ENCODE data around the gene C17orf50. TPM values are rescaled to one million over a fixed set of nuclear protein-coding genes. Genes with fewer than 3 reads are reported as not detected.
A peak's percentile ranks its signal among the peaks of the same experiment; 100 is the strongest.
"Not testable (repeated sequence)": the region's sequence is repeated elsewhere in the genome, so short reads cannot be mapped to it uniquely, and the experiment has no call there.

The C17orf50 gene
- total RNA-seq, 1 donor from 2014 or later = not detected

DNA sequence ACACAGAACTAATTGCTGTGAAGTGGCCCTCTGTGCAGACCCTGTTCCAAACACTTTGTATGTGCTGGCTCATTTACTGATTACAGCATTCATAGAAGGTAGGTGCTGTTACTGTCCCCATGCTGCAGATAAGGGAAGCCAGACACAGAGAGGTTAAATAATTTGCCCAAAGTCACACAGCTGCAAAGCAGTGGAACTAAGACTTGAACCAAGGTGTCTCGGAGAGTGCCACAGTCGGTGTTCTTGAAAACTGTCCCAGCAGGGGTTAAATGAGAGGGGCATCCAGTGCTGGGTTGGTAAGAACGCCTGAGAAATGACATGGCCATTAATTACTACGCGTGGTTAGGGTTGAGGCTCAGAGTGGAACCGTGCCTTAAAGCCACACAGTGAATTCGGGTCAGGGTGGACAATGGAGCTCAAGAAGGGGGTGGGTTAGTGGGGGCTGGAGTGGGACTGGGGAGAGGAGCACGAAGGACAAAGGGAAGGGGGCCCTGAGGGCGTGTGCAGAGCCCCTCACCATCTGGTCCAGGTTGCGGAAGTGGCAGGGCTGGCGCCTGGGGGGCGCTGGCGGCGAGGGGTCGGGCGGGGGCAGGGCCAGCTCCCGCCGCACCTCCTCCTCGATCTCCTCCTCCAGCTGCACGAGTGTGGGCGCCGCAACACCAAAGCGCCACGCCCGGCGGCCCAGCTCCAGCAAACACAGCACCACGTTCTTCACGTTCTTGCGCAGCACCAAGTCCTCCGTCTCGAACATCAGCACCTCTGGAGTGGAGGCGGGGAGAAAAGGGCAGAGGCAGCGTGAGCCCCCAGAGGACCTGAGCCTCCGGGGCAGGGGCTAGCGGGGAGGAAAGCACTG lies 10.9 kb upstream of the C17orf50 start:
- peaks cover 13% of the 10 kb centered on the region for H3K4me1 Mint-ChIP-seq (ENCODE audit: low read depth)
- H3K36me3 Mint-ChIP-seq (ENCODE audit: low read depth) = no peaks in the 10 kb centered on the region
- H3K27ac Mint-ChIP-seq = no peak overlapping the region
- H3K27me3 Mint-ChIP-seq (ENCODE audit: insufficient read depth) = peaks cover 45% of the 10 kb centered on the region
- H3K9me3 Mint-ChIP-seq = no peaks in the 10 kb centered on the region
- DNase-seq (ENCODE audit: low spot score) = no peak
- intact Hi-C loops (cut with micrococcal nuclease) = loop anchor here (10.0 kb wide), 1 partner anchor 505 kb away; the partner anchor contains the start of gene SLFN5
- no peak overlapping the region for H3K4me3 Mint-ChIP-seq

- no peak overlapping the region for H3K27ac Mint-ChIP-seq
- H3K36me3 Mint-ChIP-seq (ENCODE audit: low read depth) = no peaks in the 10 kb centered on the region
- no peaks in the 10 kb centered on the region for H3K9me3 Mint-ChIP-seq
- H3K4me1 Mint-ChIP-seq (ENCODE audit: low read depth) = peaks cover 13% of the 10 kb centered on the region
- peaks cover 45% of the 10 kb centered on the region for H3K27me3 Mint-ChIP-seq (ENCODE audit: insufficient read depth)
- no peak for DNase-seq (ENCODE audit: low spot score)
- intact Hi-C loops (cut with micrococcal nuclease) = no loop called here
- H3K4me3 Mint-ChIP-seq = no peak overlapping the region
Observed at GRCh38 chr17:35750526-35751395, 9.9 kb upstream of the C17orf50 start.

- Mint-ChIP-seq H3K4me1 (ENCODE audit: low read depth) (peaks cover 13% of the 10 kb centered on the region), H3K27me3 (ENCODE audit: insufficient read depth) (peaks cover 45% of the 10 kb centered on the region)
- H3K9me3 Mint-ChIP-seq; H3K27ac Mint-ChIP-seq; intact Hi-C loops (cut with micrococcal nuclease); H3K4me3 Mint-ChIP-seq; DNase-seq (ENCODE audit: low spot score); H3K36me3 Mint-ChIP-seq (ENCODE audit: low read depth): not testable (repeated sequence)
Observed at GRCh38 chr17:35751541-35751940, 9.1 kb upstream of the C17orf50 start.

DNA sequence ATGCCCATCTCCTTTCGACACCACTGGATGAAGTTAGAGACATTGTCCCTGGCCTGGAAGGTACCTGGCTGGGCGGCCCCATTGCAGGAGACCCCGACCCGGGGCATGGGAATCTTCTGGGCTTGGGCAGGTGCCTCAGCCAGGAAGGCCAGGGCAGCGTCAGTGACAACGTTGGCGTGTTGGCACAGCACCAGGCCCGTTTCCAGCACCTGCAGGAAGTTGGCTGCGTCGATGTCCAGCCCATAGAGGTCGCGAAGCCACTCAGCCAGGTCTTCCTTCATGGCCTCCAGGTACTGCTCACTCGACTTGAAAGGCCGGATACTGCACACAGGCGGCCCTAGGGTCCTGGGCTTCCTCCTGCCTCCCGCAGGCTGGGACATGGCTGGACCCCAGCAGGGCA lies 8.2 kb upstream of the C17orf50 start:
- Mint-ChIP-seq H3K9me3 (no peaks in the 10 kb centered on the region), H3K36me3 (ENCODE audit: low read depth) (no peaks in the 10 kb centered on the region), H3K4me3 (no peak overlapping the region), H3K27me3 (ENCODE audit: insufficient read depth) (peaks cover 44% of the 10 kb centered on the region), H3K27ac (no peak overlapping the region), H3K4me1 (ENCODE audit: low read depth) (peaks cover 13% of the 10 kb centered on the region)
- intact Hi-C loops (cut with micrococcal nuclease) = no loop called here
- DNase-seq (ENCODE audit: low spot score) = no peak

GRCh38 chr17:35752945-35753764 lies 7.5 kb upstream of the C17orf50 start, which contains the start of gene GAS2L2:
GAS2L2 (minus strand) TSS chr17:35753239; CDS start chr17:35752850, 389 bp downstream.
- intact Hi-C loops (cut with micrococcal nuclease) = no loop called here
- no peak for DNase-seq (ENCODE audit: low spot score)
- Mint-ChIP-seq H3K36me3 (ENCODE audit: low read depth) (no peaks in the 10 kb centered on the region), H3K4me3 (no peak within 1 kb of the TSS), H3K4me1 (ENCODE audit: low read depth) (peaks cover 11% of the 10 kb centered on the region), H3K27ac (no peak within 1 kb of the TSS), H3K9me3 (no peaks in the 10 kb centered on the region), H3K27me3 (ENCODE audit: insufficient read depth) (peaks cover 42% of the 10 kb centered on the region)

- DNase-seq (ENCODE audit: low spot score) = no peak
- peaks cover 15% of the 10 kb centered on the region for H3K27me3 Mint-ChIP-seq (ENCODE audit: insufficient read depth)
- intact Hi-C loops (cut with micrococcal nuclease) = no loop called here
- H3K9me3 Mint-ChIP-seq = no peaks in the 10 kb centered on the region
- H3K4me1 Mint-ChIP-seq (ENCODE audit: low read depth) = no peaks in the 10 kb centered on the region
- no peaks in the 10 kb centered on the region for H3K36me3 Mint-ChIP-seq (ENCODE audit: low read depth)
- no peak overlapping the region for H3K27ac Mint-ChIP-seq
- H3K4me3 Mint-ChIP-seq = no peak overlapping the region
Observed at GRCh38 chr17:35757243-35757642, 3.4 kb upstream of the C17orf50 start.

GRCh38 chr17:35761601-35762000 lies 914 bp downstream of the C17orf50 start:
- Mint-ChIP-seq H3K4me3 (no peak overlapping the region), H3K27ac (no peak overlapping the region), H3K9me3 (no peaks in the 10 kb centered on the region), H3K4me1 (ENCODE audit: low read depth) (peaks cover 7% of the 10 kb centered on the region), H3K36me3 (ENCODE audit: low read depth) (no peaks in the 10 kb centered on the region), H3K27me3 (ENCODE audit: insufficient read depth) (peaks cover 14% of the 10 kb centered on the region)
- no peak for DNase-seq (ENCODE audit: low spot score)
- intact Hi-C loops (cut with micrococcal nuclease) = no loop called here

GRCh38 chr17:35763767-35764122 lies 3.1 kb downstream of the C17orf50 start:
- Mint-ChIP-seq H3K27me3 (ENCODE audit: insufficient read depth) (peaks cover 22% of the 10 kb centered on the region), H3K4me3 (peak overlapping the region; percentile 59), H3K36me3 (ENCODE audit: low read depth) (no peaks in the 10 kb centered on the region), H3K27ac (no peak overlapping the region), H3K4me1 (ENCODE audit: low read depth) (peaks cover 7% of the 10 kb centered on the region), H3K9me3 (no peaks in the 10 kb centered on the region)
- intact Hi-C loops (cut with micrococcal nuclease) = loop anchor here (1.0 kb wide), 2 partner anchors 41 to 46 kb away; partner anchors contain the start of gene TAF15
- no peak for DNase-seq (ENCODE audit: low spot score)

- Mint-ChIP-seq H3K9me3 (no peaks in the 10 kb centered on the region), H3K27ac (peak overlapping the region; percentile 79), H3K4me1 (ENCODE audit: low read depth) (peaks cover 7% of the 10 kb centered on the region), H3K4me3 (peak overlapping the region; percentile 88), H3K36me3 (ENCODE audit: low read depth) (no peaks in the 10 kb centered on the region), H3K27me3 (ENCODE audit: insufficient read depth) (peaks cover 22% of the 10 kb centered on the region)
- peak; percentile 82 for DNase-seq (ENCODE audit: low spot score)
- intact Hi-C loops (cut with micrococcal nuclease) = loop anchor here (1.0 kb wide), 2 partner anchors 40 to 45 kb away; partner anchors contain the start of gene TAF15
Observed at GRCh38 chr17:35764123-35764991, 3.7 kb downstream of the C17orf50 start.

GRCh38 chr17:35765086-35765710 lies 4.5 kb downstream of the C17orf50 start:
- intact Hi-C loops (cut with micrococcal nuclease) = no loop called here
- H3K36me3 Mint-ChIP-seq (ENCODE audit: low read depth) = no peaks in the 10 kb centered on the region
- H3K27ac Mint-ChIP-seq = no peak overlapping the region
- H3K9me3 Mint-ChIP-seq = no peaks in the 10 kb centered on the region
- DNase-seq (ENCODE audit: low spot score) = no peak
- peak overlapping the region; percentile 88 for H3K4me3 Mint-ChIP-seq
- peaks cover 19% of the 10 kb centered on the region for H3K27me3 Mint-ChIP-seq (ENCODE audit: insufficient read depth)
- peaks cover 7% of the 10 kb centered on the region for H3K4me1 Mint-ChIP-seq (ENCODE audit: low read depth)

DNA sequence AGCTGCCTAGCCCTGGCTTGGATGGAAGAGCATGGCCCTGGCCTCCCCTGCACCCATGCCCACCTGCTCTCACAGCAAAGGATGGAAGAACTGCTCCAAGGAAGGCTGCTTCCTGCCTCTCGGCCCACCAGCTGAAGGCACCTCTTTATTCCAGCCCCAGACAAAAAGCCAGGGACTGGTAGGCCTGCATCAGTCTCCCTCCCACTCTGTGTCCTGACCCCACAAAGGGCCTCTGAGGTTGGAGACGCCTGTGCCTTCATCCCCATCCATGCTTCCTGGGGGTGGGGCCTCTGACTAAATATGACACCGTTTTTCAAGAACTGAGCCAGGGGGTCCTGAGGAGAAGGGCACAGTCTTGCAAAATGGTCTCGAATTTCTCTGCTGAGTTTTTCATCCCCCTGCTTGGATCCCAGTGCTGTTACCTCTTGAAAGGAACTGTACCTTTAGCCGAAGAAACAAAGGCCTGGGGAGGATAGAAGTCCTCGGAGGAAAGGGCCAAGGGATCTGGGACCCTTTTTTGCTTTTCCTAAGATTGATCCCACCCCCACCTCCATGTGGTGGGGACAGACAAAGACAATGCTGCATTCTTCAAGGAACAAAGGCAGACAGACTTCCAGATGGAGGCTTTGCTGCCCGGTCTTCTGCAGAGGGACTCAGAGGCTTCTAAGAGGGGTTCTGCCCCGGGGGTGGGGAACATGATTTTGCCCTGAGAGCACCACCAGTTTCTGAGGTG lies 5.2 kb downstream of the C17orf50 start:
- Mint-ChIP-seq H3K9me3 (no peaks in the 10 kb centered on the region), H3K36me3 (ENCODE audit: low read depth) (no peaks in the 10 kb centered on the region), H3K4me3 (no peak overlapping the region), H3K4me1 (ENCODE audit: low read depth) (peaks cover 7% of the 10 kb centered on the region), H3K27ac (no peak overlapping the region), H3K27me3 (ENCODE audit: insufficient read depth) (peaks cover 21% of the 10 kb centered on the region)
- intact Hi-C loops (cut with micrococcal nuclease) = no loop called here
- DNase-seq (ENCODE audit: low spot score) = no peak

Measured in activated T-helper 1 cell treated with anti-CD3 and anti-CD28 coated beads, Interleukin-12 subunit alpha, Interleukin-12 subunit beta, Interleukin-2, Interleukin-4 antibody, amounts not matched to agents 30 ng/mL and 10 ng/mL and 1 ng/mL, durations not matched to agents 14 hours and 24 hours and 36 hours (primary cell).